ENCODE results near the gene IL1B. TPM values are rescaled to one million over a fixed set of nuclear protein-coding genes. Genes with fewer than 3 reads are reported as not detected.
"Not testable (repeated sequence)": the region's sequence is repeated elsewhere in the genome, so short reads cannot be mapped to it uniquely, and the experiment has no call there.

The IL1B gene
- total RNA-seq, 1 donor from 2014 or later: 2.5 TPM

GRCh38 chr2:112867701-112868631 is 31.4 kb upstream of the IL1B start:
- TF ChIP-seq CTCF (IDR thresholded peaks at IDR 0.05): no peak
- TF ChIP-seq POLR2A (IDR thresholded peaks at IDR 0.05): no peak
- no peak for TF ChIP-seq POLR2AphosphoS5 (IDR thresholded peaks at IDR 0.05; ENCODE audit: insufficient read depth in 1 of 2, low read depth in 1 of 2)
- H3K27ac ChIP-seq: no peak overlapping the region
- H3K4me1 ChIP-seq: peaks cover 12% of the 10 kb centered on the region
- no peaks in the 10 kb centered on the region for H3K9me3 ChIP-seq
- H3K36me3 ChIP-seq: no peaks in the 10 kb centered on the region
- H3K27me3 ChIP-seq: no peaks in the 10 kb centered on the region
- intact Hi-C loops (cut with DNase I): no loop called here
- DNase-seq (ENCODE audit: extremely low spot score in 2 of 2): peak in 1 of 2 donors; percentile 81
- no peak overlapping the region for H3K4me3 ChIP-seq

- DNase-seq (ENCODE audit: extremely low spot score in 2 of 2): peak in 1 of 2 donors; percentile 52
- no peak overlapping the region for H3K27ac ChIP-seq
- intact Hi-C loops (cut with DNase I): no loop called here
- TF ChIP-seq POLR2A (IDR thresholded peaks at IDR 0.05): no peak
- no peak for TF ChIP-seq POLR2AphosphoS5 (IDR thresholded peaks at IDR 0.05; ENCODE audit: insufficient read depth in 1 of 2, low read depth in 1 of 2)
- no peak for TF ChIP-seq CTCF (IDR thresholded peaks at IDR 0.05)
- H3K27me3 ChIP-seq: no peaks in the 10 kb centered on the region
- H3K36me3 ChIP-seq: no peaks in the 10 kb centered on the region
- H3K9me3 ChIP-seq: no peaks in the 10 kb centered on the region
- H3K4me1 ChIP-seq: peaks cover 12% of the 10 kb centered on the region
- no peak overlapping the region for H3K4me3 ChIP-seq
These were observed 29.7 kb upstream of the IL1B start for GRCh38 chr2:112866128-112866835.

GRCh38 chr2:112864072-112864471 is 27.5 kb upstream of the IL1B start:
- Histone ChIP-seq H3K4me3 (no peak overlapping the region), H3K27me3 (no peaks in the 10 kb centered on the region), H3K4me1 (peaks cover 10% of the 10 kb centered on the region), H3K9me3 (no peaks in the 10 kb centered on the region), H3K27ac (no peak overlapping the region), H3K36me3 (no peaks in the 10 kb centered on the region)
- peak in 1 of 2 donors; percentile 6 for DNase-seq (ENCODE audit: extremely low spot score in 2 of 2)
- intact Hi-C loops (cut with DNase I): no loop called here
- TF ChIP-seq CTCF (IDR thresholded peaks at IDR 0.05) (no peak), POLR2A (IDR thresholded peaks at IDR 0.05) (no peak), POLR2AphosphoS5 (IDR thresholded peaks at IDR 0.05; ENCODE audit: insufficient read depth in 1 of 2, low read depth in 1 of 2) (no peak)

DNA sequence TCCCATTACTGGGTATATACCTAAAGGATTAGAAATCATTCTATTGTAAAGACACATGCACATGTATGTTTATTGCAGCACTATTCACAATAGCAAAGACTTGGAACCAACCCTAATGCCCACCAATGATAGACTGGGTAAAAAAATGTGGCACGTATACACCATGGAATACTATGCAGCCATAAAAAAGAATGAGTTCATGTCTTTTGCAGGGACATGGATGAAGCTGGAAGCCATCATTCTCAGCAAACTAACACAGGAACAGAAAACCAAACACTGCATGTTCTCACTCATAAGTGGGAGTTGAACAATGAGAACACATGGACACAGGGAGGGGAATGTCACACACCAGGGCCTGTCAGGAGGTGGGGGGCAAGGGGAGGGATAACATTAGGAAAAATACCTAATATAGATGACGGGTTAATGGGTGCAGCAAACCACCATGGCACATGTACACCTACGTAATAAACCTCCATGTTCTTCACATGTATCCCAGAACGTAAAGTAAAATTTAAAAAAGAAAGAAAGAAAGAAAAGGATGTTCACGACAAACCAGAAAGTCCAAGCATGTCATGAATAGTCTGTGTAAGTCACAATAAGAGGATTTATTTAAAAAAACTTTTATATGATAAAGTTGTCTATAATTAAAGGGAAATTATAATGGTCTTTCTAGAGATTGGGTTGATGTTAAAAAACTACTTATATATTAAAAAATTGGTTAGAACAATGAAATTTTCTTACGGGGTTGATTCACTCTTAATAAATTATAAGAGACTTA is 23.0 kb upstream of the IL1B start:
- H3K36me3 ChIP-seq; H3K4me3 ChIP-seq; H3K4me1 ChIP-seq; H3K27ac ChIP-seq; intact Hi-C loops (cut with DNase I); DNase-seq (ENCODE audit: extremely low spot score in 2 of 2); H3K9me3 ChIP-seq; H3K27me3 ChIP-seq: not testable (repeated sequence)

GRCh38 chr2:112850588-112850987 is 14.0 kb upstream of the IL1B start:
- TF ChIP-seq POLR2A (IDR thresholded peaks at IDR 0.05) (no peak), CTCF (IDR thresholded peaks at IDR 0.05) (no peak), POLR2AphosphoS5 (IDR thresholded peaks at IDR 0.05; ENCODE audit: insufficient read depth in 1 of 2, low read depth in 1 of 2) (no peak)
- no peak for DNase-seq (ENCODE audit: extremely low spot score in 2 of 2)
- H3K36me3 ChIP-seq: no peaks in the 10 kb centered on the region
- no peak overlapping the region for H3K4me3 ChIP-seq
- H3K4me1 ChIP-seq: no peaks in the 10 kb centered on the region
- H3K9me3 ChIP-seq: no peaks in the 10 kb centered on the region
- H3K27ac ChIP-seq: no peak overlapping the region
- intact Hi-C loops (cut with DNase I): no loop called here
- H3K27me3 ChIP-seq: no peaks in the 10 kb centered on the region
